Osteocyte (in vitro differentiated cells): ENCODE data around the gene ZNF827. TPM values are rescaled to one million over a fixed set of nuclear protein-coding genes. Genes with fewer than 3 reads are reported as not detected.

Source experiments
- DNase-seq: peaks from one replicate; pipeline ENCODE4 v3.0.0; 2021; ENCODE audit warnings: mixed read lengths; ENCODE audit not compliant: unreplicated experiment; ENCODE audit errors: extremely low spot score
- H3K27ac Mint-ChIP-seq: one replicate; pipeline ENCODE4 v1.8.0; 2021; ENCODE audit warnings: mild to moderate bottlenecking, mixed read lengths; ENCODE audit not compliant: unreplicated experiment
- H3K27me3 Mint-ChIP-seq: one replicate; pipeline ENCODE4 v1.8.0; 2021; ENCODE audit warnings: mixed read lengths; ENCODE audit not compliant: unreplicated experiment
- H3K36me3 Mint-ChIP-seq: one replicate; pipeline ENCODE4 v1.8.0; 2021; ENCODE audit warnings: mixed read lengths; ENCODE audit not compliant: unreplicated experiment
- H3K4me1 Mint-ChIP-seq: one replicate; pipeline ENCODE4 v1.8.0; 2021; ENCODE audit warnings: mixed read lengths; ENCODE audit not compliant: unreplicated experiment
- H3K4me3 Mint-ChIP-seq: one replicate; pipeline ENCODE4 v1.8.0; 2021; ENCODE audit warnings: mild to moderate bottlenecking, moderate library complexity, mixed read lengths; ENCODE audit not compliant: unreplicated experiment
- H3K9me3 Mint-ChIP-seq: one replicate; pipeline ENCODE4 v1.8.0; 2021; ENCODE audit warnings: mixed read lengths; ENCODE audit not compliant: unreplicated experiment
- total RNA-seq: library from RNA; stranded (reverse); gene quantifications from 2 replicates; pipeline ENCODE4 v1.2.1, GENCODE V29; 2021
- TF ChIP-seq, protein P1 (sequence below): fragments of 200-600 bp; sonication (generic); IDR thresholded peaks from 2 replicates; pipeline ENCODE4 v1.5.0; 2021; ENCODE audit warnings: antibody characterized with exemption, mild to moderate bottlenecking, moderate library complexity

Gene ZNF827
- total RNA-seq, 1 donor from 2014 or later = 22.5 TPM

DNA sequence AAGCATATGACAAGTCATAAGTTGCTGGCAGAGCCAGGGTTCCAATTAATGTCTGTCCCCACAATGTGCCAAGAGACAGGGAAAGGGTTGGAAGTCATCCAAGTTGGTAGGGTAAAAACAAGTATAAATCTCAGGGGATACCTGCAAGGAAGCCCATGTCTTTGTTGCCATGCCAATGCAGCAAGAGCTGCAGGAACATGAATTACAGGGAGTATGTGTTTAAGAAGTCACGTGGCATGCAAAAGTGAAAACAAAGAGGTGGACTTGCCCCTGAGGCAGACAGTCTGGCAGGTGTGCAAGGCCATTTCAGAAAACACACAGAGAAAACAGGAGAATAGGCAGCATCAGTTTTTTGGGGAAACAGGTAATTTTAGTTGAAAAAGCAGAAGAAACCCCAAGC lies 229.3 kb downstream of the ZNF827 start:
- Mint-ChIP-seq H3K9me3 (peaks cover 19% of the 10 kb centered on the region), H3K36me3 (peaks cover 3% of the 10 kb centered on the region), H3K27ac (no peak overlapping the region), H3K4me1 (no peaks in the 10 kb centered on the region), H3K27me3 (no peaks in the 10 kb centered on the region), H3K4me3 (no peak overlapping the region)
- TF ChIP-seq, protein P1, sequence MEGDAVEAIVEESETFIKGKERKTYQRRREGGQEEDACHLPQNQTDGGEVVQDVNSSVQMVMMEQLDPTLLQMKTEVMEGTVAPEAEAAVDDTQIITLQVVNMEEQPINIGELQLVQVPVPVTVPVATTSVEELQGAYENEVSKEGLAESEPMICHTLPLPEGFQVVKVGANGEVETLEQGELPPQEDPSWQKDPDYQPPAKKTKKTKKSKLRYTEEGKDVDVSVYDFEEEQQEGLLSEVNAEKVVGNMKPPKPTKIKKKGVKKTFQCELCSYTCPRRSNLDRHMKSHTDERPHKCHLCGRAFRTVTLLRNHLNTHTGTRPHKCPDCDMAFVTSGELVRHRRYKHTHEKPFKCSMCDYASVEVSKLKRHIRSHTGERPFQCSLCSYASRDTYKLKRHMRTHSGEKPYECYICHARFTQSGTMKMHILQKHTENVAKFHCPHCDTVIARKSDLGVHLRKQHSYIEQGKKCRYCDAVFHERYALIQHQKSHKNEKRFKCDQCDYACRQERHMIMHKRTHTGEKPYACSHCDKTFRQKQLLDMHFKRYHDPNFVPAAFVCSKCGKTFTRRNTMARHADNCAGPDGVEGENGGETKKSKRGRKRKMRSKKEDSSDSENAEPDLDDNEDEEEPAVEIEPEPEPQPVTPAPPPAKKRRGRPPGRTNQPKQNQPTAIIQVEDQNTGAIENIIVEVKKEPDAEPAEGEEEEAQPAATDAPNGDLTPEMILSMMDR = no peak
- DNase-seq = no peak

Other genes starting within 250 kb of the ZNF827 start
- gene LSM6, start 236.9 kb upstream of the ZNF827 start, total RNA-seq = 19.9 and 24.2 TPM in 2 replicates